Mesothelial cell of epicardium (in vitro differentiated cells): Measurements from ENCODE around the gene FOXF1. TPM values are rescaled to one million over a fixed set of nuclear protein-coding genes. Genes with fewer than 3 reads are reported as not detected.

Experiments used
- DNase-seq, 2 experiments: peaks; one replicate each; pipeline ENCODE4 v3.0.0; 2021; ENCODE audit warnings: low spot score in 2 of 2; ENCODE audit not compliant: unreplicated experiment in 2 of 2
- H3K27ac Mint-ChIP-seq: 2 replicates; pipeline ENCODE4 v1.8.0; 2021; ENCODE audit warnings: mixed read lengths
- H3K27me3 Mint-ChIP-seq: 2 replicates; pipeline ENCODE4 v1.8.0; 2021; ENCODE audit warnings: low read depth, mixed read lengths
- H3K36me3 Mint-ChIP-seq: 2 replicates; pipeline ENCODE4 v1.8.0; 2021; ENCODE audit warnings: mixed read lengths
- H3K4me1 Mint-ChIP-seq: 2 replicates; pipeline ENCODE4 v1.8.0; 2021; ENCODE audit warnings: mixed read lengths
- H3K4me3 Mint-ChIP-seq: 2 replicates; pipeline ENCODE4 v1.8.0; 2021; ENCODE audit warnings: mild to moderate bottlenecking, moderate library complexity, mixed read lengths
- H3K9me3 Mint-ChIP-seq: 2 replicates; pipeline ENCODE4 v1.8.0; 2021; ENCODE audit warnings: mixed read lengths
- total RNA-seq: library from RNA; stranded (reverse); gene quantifications from 3 replicates; pipeline ENCODE4 v1.2.1, GENCODE V29; 2021
- TF ChIP-seq, protein P1 (sequence below): fragments of 200-600 bp; sonication (generic); IDR thresholded peaks from one replicate; pipeline ENCODE4 v1.5.0; 2021; ENCODE audit warnings: antibody characterized with exemption; ENCODE audit not compliant: unreplicated experiment

The FOXF1 gene
- total RNA-seq, 1 donor from 2014 or later = 1.9 TPM

DNA sequence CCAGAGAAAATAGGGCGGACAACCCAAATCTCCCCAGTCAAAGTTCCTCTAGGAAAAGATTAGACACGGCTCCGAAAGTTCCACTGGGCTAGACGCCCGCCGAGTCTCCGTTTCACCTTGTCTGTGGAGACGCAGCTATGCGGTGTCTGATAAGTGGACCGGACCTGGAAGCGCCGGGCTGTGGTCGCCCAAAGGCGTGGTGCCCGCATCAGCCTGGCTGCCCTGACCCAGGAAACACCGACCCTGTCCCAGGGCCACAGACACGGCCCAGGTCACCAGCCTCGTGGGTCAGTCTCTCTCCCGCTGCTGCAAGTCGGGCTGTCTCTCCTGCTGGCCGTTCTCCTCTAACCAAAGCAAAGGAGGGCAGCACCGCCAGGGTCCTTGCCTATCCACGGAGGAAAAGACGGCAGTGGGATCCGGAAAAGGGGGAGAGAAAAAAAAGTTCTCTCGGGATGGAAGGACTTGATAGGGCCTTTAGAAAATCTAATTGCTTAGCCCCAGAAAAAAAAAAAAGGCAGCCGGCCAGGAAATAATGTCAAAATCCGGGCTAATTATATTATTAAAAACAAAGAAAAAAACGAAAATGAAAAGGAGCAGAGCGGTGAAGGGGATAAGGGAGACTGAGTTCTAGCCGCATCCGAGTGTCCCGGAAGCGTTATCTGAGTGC, 13.9 kb upstream of the FOXF1 start:
- no peak overlapping the region for H3K27ac Mint-ChIP-seq
- H3K36me3 Mint-ChIP-seq = no peaks in the 10 kb centered on the region
- peaks cover 97% of the 10 kb centered on the region for H3K27me3 Mint-ChIP-seq
- no peak for DNase-seq
- peak overlapping the region; percentile 17 for H3K4me3 Mint-ChIP-seq
- TF ChIP-seq, protein P1, sequence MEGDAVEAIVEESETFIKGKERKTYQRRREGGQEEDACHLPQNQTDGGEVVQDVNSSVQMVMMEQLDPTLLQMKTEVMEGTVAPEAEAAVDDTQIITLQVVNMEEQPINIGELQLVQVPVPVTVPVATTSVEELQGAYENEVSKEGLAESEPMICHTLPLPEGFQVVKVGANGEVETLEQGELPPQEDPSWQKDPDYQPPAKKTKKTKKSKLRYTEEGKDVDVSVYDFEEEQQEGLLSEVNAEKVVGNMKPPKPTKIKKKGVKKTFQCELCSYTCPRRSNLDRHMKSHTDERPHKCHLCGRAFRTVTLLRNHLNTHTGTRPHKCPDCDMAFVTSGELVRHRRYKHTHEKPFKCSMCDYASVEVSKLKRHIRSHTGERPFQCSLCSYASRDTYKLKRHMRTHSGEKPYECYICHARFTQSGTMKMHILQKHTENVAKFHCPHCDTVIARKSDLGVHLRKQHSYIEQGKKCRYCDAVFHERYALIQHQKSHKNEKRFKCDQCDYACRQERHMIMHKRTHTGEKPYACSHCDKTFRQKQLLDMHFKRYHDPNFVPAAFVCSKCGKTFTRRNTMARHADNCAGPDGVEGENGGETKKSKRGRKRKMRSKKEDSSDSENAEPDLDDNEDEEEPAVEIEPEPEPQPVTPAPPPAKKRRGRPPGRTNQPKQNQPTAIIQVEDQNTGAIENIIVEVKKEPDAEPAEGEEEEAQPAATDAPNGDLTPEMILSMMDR = no peak
- peaks cover 11% of the 10 kb centered on the region for H3K4me1 Mint-ChIP-seq
- H3K9me3 Mint-ChIP-seq = no peaks in the 10 kb centered on the region

DNA sequence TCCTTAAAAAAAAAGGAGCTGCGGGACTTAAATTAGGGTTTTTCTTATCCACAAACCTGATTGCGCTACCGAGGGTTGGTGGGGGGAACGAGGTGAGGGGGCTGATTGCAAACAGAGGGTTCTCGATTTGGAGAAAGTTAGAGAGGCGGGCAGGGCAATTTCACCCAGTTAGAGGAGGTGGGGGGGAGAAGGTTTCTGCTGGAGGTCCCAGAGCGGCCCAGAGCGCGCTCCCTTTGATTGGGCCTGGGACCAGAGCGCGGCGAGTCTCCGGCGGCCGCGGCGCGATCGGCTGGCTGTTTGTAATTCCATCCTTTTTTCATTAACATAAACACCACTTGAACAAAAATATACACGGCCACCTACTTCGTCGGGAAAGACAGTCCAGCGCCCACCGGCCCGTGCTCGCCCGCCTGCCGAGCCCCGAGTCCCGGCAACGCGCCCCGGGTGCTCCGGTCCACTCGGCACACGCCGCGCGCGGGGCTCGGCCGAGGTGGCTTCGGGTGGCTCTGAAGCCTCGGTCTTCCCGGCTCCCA, 13.3 kb upstream of the FOXF1 start:
- H3K27ac Mint-ChIP-seq = no peak overlapping the region
- TF ChIP-seq, protein P1 = no peak
- H3K27me3 Mint-ChIP-seq = peaks cover 97% of the 10 kb centered on the region

DNA sequence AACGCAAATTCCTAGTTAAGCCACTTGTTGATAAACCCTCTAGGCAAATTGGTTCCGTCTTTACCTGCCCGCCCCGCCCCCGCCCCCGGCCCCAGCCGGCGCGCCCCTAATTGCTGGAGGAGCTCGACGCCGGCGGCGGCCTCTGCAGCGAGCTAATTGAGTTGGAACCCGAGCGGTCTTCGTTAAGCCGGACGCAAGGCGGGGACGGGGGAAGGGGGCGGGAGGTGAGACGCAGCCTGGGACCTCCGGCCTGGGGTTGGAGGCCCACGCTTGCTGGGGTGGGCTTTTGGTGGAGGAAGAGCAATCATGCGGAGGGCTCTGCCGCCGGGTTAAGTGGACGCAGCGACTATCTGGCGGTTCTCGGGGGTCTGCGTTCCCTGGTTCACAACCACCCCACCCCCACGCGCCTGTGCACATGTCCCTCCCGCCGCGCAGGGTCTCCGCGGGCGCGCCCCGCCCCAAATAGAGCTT, 12.7 kb upstream of the FOXF1 start:
- H3K36me3 Mint-ChIP-seq = no peaks in the 10 kb centered on the region
- DNase-seq = no peak
- H3K27ac Mint-ChIP-seq = no peak overlapping the region
- H3K9me3 Mint-ChIP-seq = no peaks in the 10 kb centered on the region
- peaks cover 11% of the 10 kb centered on the region for H3K4me1 Mint-ChIP-seq
- TF ChIP-seq, protein P1 = no peak
- no peak overlapping the region for H3K4me3 Mint-ChIP-seq
- H3K27me3 Mint-ChIP-seq = peaks cover 97% of the 10 kb centered on the region

More for the DNA sequence above, 13.3 kb upstream of the FOXF1 start:
- Mint-ChIP-seq H3K4me3 (peak overlapping the region; percentile 17), H3K4me1 (peaks cover 11% of the 10 kb centered on the region), H3K9me3 (no peaks in the 10 kb centered on the region), H3K36me3 (no peaks in the 10 kb centered on the region)
- no peak for DNase-seq

DNA sequence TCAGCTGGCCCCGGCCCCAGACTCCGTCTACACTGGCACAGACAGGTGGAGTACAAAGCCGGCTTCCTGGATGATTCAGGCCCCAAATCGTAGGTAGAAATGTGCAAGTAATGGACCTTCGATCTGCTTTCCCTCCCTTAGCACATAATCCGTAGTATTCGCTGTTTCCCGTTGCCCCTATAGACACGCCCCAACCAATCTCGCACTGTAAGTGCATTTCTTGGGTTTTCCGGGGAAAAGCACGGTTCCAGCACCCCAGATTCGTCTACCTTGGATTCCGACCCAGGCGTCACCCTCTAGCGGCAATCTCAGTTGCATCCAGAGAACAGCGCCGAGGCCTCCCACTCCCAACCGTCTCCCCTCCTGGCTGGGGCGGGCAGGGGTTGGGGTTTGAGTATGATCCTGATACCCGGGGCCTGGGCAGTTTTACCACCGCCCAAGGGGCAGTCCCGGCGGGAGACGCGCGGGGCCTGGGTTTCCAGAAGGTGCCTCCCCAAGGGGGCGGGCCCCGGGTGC, 12.1 kb upstream of the FOXF1 start:
- DNase-seq = no peak
- H3K4me3 Mint-ChIP-seq = no peak overlapping the region
- no peak overlapping the region for H3K27ac Mint-ChIP-seq
- no peaks in the 10 kb centered on the region for H3K9me3 Mint-ChIP-seq
- TF ChIP-seq, protein P1 = no peak
- peaks cover 97% of the 10 kb centered on the region for H3K27me3 Mint-ChIP-seq
- H3K36me3 Mint-ChIP-seq = no peaks in the 10 kb centered on the region
- H3K4me1 Mint-ChIP-seq = peaks cover 11% of the 10 kb centered on the region

DNA sequence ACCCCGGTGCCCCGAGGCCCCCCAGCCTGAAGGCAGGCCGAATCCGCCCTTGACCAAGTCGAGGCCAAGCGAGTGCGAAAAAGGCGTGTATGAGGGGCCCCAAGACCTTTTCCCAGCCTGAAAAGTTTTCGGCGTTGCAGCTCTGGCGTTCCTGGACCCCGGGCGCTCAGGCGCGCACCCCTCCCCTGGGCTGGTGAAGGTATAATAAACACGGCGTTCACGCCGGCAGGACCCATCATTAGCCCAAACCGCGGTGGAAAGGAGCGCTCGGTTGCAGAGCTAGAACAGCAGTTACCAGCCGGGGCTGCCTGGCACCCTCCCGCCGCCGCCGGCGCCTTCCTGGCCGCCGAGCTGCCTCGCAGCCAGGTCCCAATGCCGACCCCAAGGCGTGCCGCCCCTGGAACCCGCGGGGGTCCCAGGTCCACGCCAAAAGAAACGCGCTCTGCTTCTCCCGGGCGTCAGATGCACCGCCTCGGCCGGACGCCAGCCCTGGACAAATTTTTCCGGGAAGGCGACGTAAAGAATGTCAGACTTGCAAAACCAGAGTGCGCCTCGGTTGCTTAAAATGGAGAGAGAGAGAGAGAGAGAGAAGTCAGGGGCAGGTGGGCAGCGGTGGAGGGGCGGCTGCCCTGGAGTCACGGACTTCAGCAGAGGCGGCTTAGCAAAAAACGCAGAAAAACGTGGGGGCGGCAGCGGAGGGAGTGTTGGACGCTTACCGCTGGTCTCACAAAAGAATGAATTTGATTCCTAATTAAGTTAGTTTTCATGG, 11.5 kb upstream of the FOXF1 start:
- Mint-ChIP-seq H3K4me1 (peaks cover 11% of the 10 kb centered on the region), H3K27ac (no peak overlapping the region), H3K4me3 (no peak overlapping the region), H3K27me3 (peaks cover 97% of the 10 kb centered on the region), H3K36me3 (no peaks in the 10 kb centered on the region), H3K9me3 (no peaks in the 10 kb centered on the region)
- TF ChIP-seq, protein P1 = no peak
- DNase-seq = no peak
